H1 (cell line): Measurements from ENCODE around the gene SUV39H2. TPM values are rescaled to one million over a fixed set of nuclear protein-coding genes. Genes with fewer than 3 reads are reported as not detected.

Experiments used
- ASH2L ChIP-seq: fragments of 200-600, 300-600 bp; sonication (generic); IDR thresholded peaks from one replicate; pipeline ENCODE4 v1.7.1; 2017; ENCODE audit warnings: low read length
- FOSL1 ChIP-seq: IDR thresholded peaks from 2 replicates; pipeline ENCODE4 v1.6.1; 2011; ENCODE audit warnings: mild to moderate bottlenecking, low read depth, low read length, moderate library complexity; ENCODE audit not compliant: insufficient read depth
- NRF1 ChIP-seq: IDR thresholded peaks from 2 replicates; pipeline ENCODE4 v1.6.1; 2011; ENCODE audit warnings: mild to moderate bottlenecking, low read depth, low read length, improper control_type of control experiment
- RAD21 ChIP-seq, 2 experiments: IDR thresholded peaks in 1 of 2; conservative IDR thresholded peaks in 1 of 2; 2 replicates each; pipeline ENCODE4 v1.6.1; 2011; ENCODE audit warnings: low read depth in 2 of 2, low read length in 2 of 2, improper control_type of control experiment in 1 of 2, inconsistent platforms in 1 of 2, mild to moderate bottlenecking in 1 of 2, moderate library complexity in 1 of 2
- SP2 ChIP-seq: IDR thresholded peaks from 2 replicates; pipeline ENCODE4 v1.6.1; 2012; ENCODE audit warnings: mild to moderate bottlenecking, low read length, inconsistent platforms
- SUZ12 ChIP-seq: fragments of 200-600 bp; sonication (generic); IDR thresholded peaks from 2 replicates; pipeline ENCODE4 v1.6.1; 2012; ENCODE audit warnings: mild to moderate bottlenecking, inconsistent platforms, low read length, moderate library complexity, mixed read lengths
- USF2 ChIP-seq: IDR thresholded peaks from 2 replicates; pipeline ENCODE4 v1.6.1; 2011; ENCODE audit warnings: low read length, improper control_type of control experiment
- polyA plus RNA-seq, 7 experiments: library from polyadenylated mRNA; depleted of rRNA in 3 of 7; stranded (reverse) in 5 of 7; unstranded in 2 of 7; fragments of >200 nt in 5 of 7; fragments of 200-250 nt in 2 of 7; gene quantifications; 1 replicate in 5 of 7; 2 replicates in 1 of 7; 4 replicates in 1 of 7; pipeline versions ENCODE4 v1.2.1 to v1.2.3, GENCODE V29; 2011 to 2013; ENCODE audit warnings: missing spikeins in 2 of 7, mixed read lengths in 2 of 7
- total RNA-seq: library from RNA; stranded (reverse); fragmentation: NEBNext Ultra II Directional; extraction: Animal tissue kit (Norgen Biotek cat#: 25700); gene quantifications from 2 replicates; pipeline ENCODE4 v1.2.1, GENCODE V29; 2021

The SUV39H2 gene
- total and polyA plus RNA-seq, 2 of the 8 experiments (the other 6 are each of a cell fraction or from before 2014, with no cell fraction given) = 19.4 to 62.3 TPM

- TF ChIP-seq RAD21 (IDR thresholded peaks at IDR 0.05 in 1 of 2, conservative IDR thresholded peaks at IDR 0.05 in 1 of 2; ENCODE audit: low read depth in 2 of 2, low read length in 2 of 2) (no peak), USF2 (no peak), SP2 (no peak), ASH2L (no peak), NRF1 (no peak), FOSL1 (no peak), SUZ12 (no peak)
Observed at GRCh38 chr10:14859775-14860174, 18.9 kb upstream of the SUV39H2 start (continued).
